VCaP (cell line): ENCODE measurements around the gene VIPR2.

ENCODE experiments used
- H3K27ac ChIP-seq: fragments of 450-650 bp; 2 replicates; pipeline ENCODE4 v1.5.1; 2017
- CTCF ChIP-seq: fragments of 450-650 bp; conservative IDR thresholded peaks from 2 replicates; pipeline ENCODE4 v1.5.1; 2017; ENCODE audit warnings: mild to moderate bottlenecking, moderate library complexity

The VIPR2 gene

DNA sequence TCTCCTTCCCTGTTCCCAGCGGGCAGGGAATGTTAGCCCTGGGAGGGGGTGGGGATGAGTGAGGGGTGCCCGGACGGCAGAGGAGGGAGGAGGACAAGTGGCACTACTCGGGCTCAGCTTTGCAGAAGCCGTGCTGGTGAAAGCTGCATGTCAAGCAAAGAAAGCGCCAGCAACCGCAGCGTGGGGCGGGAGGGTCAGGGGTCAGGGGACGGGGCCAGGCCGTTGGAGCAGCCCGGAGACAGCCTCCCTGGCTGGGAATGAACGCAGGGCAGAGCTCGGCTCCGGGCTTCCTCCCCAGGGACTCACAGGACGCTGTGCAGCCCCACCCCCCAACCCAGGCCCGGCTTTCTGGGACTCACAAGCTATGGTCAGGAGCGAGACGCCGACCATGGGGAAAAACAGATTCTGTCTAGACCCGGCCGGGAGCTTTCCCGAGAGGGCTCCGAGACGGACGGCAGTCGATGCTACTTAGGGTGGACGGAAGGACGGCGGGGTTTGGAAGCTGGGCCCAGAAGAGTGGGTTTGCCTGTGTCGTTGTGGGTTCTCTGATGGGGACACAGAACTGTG lies 113.4 kb downstream of the VIPR2 start:
- H3K27ac ChIP-seq = peak overlapping the region; percentile 61; the same call in 1 of the 2 replicates
- TF ChIP-seq CTCF = no peak

DNA sequence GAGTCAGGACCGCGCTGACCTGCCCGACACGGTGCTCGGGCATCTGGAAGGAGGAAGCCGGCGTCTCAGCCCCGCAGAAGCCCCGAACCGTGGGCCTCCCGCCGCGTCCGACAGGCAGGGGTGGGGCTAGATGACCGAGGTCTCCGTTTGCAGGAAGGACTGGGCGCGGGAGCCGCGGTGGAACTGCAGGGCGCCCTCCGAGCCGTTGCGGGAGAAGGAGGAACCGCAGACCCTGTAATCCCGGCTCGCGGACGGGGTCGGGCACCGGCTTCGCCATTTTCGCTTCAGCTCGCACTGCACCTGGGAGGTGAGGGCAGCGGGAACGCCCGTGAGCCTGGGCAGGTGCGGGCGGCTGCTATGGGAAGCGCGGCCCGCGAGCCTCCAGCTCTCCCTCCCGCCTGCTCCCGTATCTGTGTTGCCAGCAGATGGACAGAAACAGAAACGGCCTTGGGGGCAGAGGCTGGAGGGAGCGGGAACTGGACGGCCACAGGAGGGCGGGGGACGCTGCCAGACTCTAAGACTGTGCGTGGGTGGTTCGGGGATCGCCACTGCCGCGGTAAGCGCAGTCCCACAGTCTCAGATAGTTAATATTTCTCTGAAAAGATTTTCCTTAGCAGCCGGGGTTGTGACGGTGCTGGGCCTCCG lies 114.1 kb downstream of the VIPR2 start:
- H3K27ac ChIP-seq = peak overlapping the region; percentile 61; the same call in 1 of the 2 replicates
- TF ChIP-seq CTCF = peak; percentile 72

GRCh38 chr7:159028508-159029401 lies 115.9 kb downstream of the VIPR2 start:
- TF ChIP-seq CTCF = no peak
- no peak overlapping the region for H3K27ac ChIP-seq

- peak overlapping the region; percentile 5; the same call in 1 of the 2 replicates for H3K27ac ChIP-seq
Measured at GRCh38 chr7:159027789-159028507, 116.7 kb downstream of the VIPR2 start.

GRCh38 chr7:159027056-159027788 lies 117.4 kb downstream of the VIPR2 start:
- peak; percentile 54 for TF ChIP-seq CTCF
- H3K27ac ChIP-seq = peak overlapping the region; percentile 5; the same call in 1 of the 2 replicates

More at GRCh38 chr7:159027789-159028507, 116.7 kb downstream of the VIPR2 start:
- 0 out of 2 replicates have a peak, but pooled peaks have one; percentile 13 for TF ChIP-seq CTCF

DNA sequence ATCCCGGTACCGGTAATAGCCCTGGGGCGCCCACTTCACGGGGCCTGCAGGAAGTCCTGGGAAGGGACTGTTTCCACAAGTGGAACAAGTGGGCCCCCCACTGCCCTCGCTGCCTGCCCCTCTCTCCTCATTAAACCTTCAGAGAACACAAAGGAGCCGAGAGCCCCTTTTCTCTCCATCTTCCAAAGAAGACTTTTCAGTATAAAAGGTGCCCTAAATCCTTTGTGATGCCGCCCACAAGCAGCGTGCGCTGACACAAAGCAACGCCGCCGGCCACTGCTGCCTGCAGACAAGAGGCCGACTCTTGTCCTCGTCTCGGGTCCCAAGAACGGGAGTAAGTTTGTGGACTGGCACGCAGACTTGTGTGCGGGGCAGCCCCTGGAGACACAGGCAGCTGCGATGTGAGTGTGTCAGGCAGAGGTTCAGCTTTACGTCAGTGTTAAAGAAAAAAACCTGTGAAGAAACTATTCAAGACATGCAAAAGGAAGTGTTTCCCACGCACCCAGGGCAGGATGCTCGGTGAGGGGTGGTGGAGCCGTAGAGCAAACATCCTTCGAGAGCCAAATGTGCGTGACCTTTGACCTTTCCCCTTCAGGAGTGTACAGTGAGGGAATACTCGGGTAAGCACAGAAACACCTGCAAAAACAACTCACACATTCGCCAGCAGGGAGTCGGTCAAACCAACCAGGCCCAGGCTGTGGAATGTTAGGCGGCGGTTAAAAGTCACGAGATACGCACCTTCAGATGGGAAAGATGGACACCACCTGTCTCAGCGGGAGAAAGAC lies 118.2 kb downstream of the VIPR2 start:
- H3K27ac ChIP-seq = no peak overlapping the region
- no peak for TF ChIP-seq CTCF
